Measurements from ENCODE around the gene HECTD2. TPM values are rescaled to one million over a fixed set of nuclear protein-coding genes. Genes with fewer than 3 reads are reported as not detected.

HECTD2 gene
- total RNA-seq, 6 experiments from 2014 or later = 1.5 to 3.7 (median 3.1) TPM

DNA sequence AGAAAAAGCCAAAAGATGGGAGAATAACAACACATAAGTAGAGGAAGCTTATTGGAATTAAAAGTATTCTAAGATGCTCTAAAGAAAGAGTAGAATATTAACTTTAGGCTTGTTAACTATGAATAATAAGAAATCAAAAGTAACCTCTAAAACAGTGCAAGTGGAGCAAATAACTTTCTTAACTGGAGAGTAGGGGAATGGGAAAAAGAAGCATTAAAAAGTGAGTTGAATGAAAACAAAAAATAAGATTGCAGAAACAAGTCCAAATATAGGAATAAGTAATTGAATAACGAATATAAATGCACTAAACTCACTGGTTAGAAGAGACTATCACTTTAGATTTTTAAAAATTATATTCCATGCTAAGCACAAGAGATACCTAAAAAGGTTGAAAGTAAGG lies 63.9 kb downstream of the HECTD2 start:
- H3K9me3 ChIP-seq = no peaks in the 10 kb centered on the region
- DNase-seq = no peak
- no peaks in the 10 kb centered on the region for H3K4me1 ChIP-seq
- no peak overlapping the region for H3K4me3 ChIP-seq
- intact Hi-C loops (cut with DNase I) = no loop called here
- ATAC-seq = no peak
- WGBS (ENCODE audit: insufficient coverage, low coverage, low lambda C conversion rate, missing lambda C conversion rate) = 80% methylated on average over 1 of the region's 1 CpG
- no peaks in the 10 kb centered on the region for H3K27me3 ChIP-seq
- TF ChIP-seq CTCF (IDR thresholded peaks at IDR 0.05) (no peak), POLR2A (IDR thresholded peaks at IDR 0.05) (no peak)
- H3K36me3 ChIP-seq = no peaks in the 10 kb centered on the region
- no peak overlapping the region for H3K27ac ChIP-seq

- H3K4me3 ChIP-seq = no peak overlapping the region
- H3K27me3 ChIP-seq = no peaks in the 10 kb centered on the region
- no peak overlapping the region for H3K27ac ChIP-seq
- DNase-seq (no peak), ATAC-seq (no peak)
- TF ChIP-seq CTCF (IDR thresholded peaks at IDR 0.05) (no peak), POLR2A (IDR thresholded peaks at IDR 0.05) (no peak)
- H3K4me1 ChIP-seq = no peaks in the 10 kb centered on the region
- 95% methylated on average over 2 of the region's 2 CpGs for WGBS (ENCODE audit: insufficient coverage, low coverage, low lambda C conversion rate, missing lambda C conversion rate)
- no peaks in the 10 kb centered on the region for H3K36me3 ChIP-seq
- intact Hi-C loops (cut with DNase I) = no loop called here
- no peaks in the 10 kb centered on the region for H3K9me3 ChIP-seq
Observed at GRCh38 chr10:91477236-91477635, 67.1 kb downstream of the HECTD2 start.

DNA sequence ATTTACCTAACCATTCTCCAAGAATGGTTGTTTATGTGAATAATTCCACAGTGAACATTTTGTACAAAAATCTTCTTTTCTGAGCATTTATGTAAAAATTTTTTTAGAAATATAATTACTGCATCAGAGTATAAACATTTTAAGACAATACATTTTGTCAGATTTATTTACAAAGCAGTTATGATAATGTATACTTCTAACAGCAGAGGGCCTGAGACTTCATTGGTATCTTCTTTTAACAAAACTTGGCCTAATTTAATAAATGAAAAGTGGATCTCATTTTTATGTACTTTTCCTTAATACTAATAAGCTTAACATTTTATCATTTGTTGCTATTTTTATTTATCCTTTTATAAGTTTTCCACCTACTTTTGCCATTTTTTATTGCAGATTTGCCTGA lies 69.4 kb downstream of the HECTD2 start:
- H3K4me3 ChIP-seq = no peak overlapping the region
- ATAC-seq (no peak), DNase-seq (no peak)
- no peaks in the 10 kb centered on the region for H3K36me3 ChIP-seq
- no peaks in the 10 kb centered on the region for H3K27me3 ChIP-seq
- intact Hi-C loops (cut with DNase I) = no loop called here
- TF ChIP-seq POLR2A (IDR thresholded peaks at IDR 0.05) = no peak
- TF ChIP-seq CTCF (IDR thresholded peaks at IDR 0.05) = no peak
- no peak overlapping the region for H3K27ac ChIP-seq
- no peaks in the 10 kb centered on the region for H3K4me1 ChIP-seq
- no peaks in the 10 kb centered on the region for H3K9me3 ChIP-seq

DNA sequence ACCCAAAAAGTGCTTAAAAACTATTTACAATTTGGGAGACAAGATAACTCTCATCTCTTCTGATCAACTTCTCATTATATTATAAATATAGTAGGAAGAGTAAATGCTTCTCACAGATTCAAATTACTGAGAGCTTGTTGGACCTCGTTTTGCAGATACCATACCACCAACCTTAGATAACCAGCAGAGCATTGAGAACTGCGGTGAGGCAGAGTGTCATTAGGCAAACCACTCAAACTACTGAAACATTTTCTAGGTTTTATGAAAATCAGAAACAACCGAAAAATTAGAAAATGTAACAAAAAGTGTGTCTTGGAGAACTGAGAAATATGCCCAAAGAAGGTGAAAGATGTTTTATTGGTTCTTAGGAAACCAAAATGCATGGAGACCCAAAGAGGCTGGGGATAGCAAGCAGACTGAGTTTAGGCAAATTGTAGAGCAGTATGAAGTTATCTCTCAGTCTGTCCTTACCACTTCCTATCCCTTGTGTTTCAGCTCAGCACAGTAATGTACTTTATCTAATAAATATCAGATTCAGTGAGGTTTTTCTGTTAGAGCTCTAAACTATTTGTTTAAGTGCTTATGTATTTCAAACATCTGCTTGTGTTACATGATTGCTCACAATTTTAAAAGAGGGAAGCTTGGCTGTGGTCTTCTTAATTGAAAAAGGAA lies 77.9 kb downstream of the HECTD2 start:
- intact Hi-C loops (cut with DNase I) = loop anchor here in 1 of 2 donors (10.0 kb wide), 1 partner anchor 57 kb away; no protein-coding TSS in a partner anchor
- DNase-seq = no peak
- no peak for TF ChIP-seq CTCF (IDR thresholded peaks at IDR 0.05)
- TF ChIP-seq POLR2A (IDR thresholded peaks at IDR 0.05) = no peak
- H3K4me1 ChIP-seq = no peaks in the 10 kb centered on the region
- H3K27me3 ChIP-seq = no peaks in the 10 kb centered on the region
- H3K27ac ChIP-seq = no peak overlapping the region
- 79% methylated on average over 3 of the region's 3 CpGs for WGBS (ENCODE audit: insufficient coverage, low coverage, low lambda C conversion rate, missing lambda C conversion rate)
- H3K36me3 ChIP-seq = no peaks in the 10 kb centered on the region
- H3K4me3 ChIP-seq = no peak overlapping the region
- H3K9me3 ChIP-seq = no peaks in the 10 kb centered on the region
- no peak for ATAC-seq

All from right lobe of liver (tissue), 6 donors.